Upper lobe of right lung (tissue), 1 donor: ENCODE results near the gene HLA-DQB1. TPM values are rescaled to one million over a fixed set of nuclear protein-coding genes. Genes with fewer than 3 reads are reported as not detected.

Experiments
- ATAC-seq: fragments of 200-7000 bp; cut with Tn5 transposase; one replicate; pipeline ENCODE4 v1.9.1; 2020; ENCODE audit warnings: mild to moderate bottlenecking, moderate library complexity
- DNase-seq: peaks from one replicate; pipeline ENCODE4 v3.0.0-alpha.2; 2020
- H3K27ac ChIP-seq: fragments of 200-600 bp; one replicate; pipeline ENCODE4 v1.8.0; 2022
- H3K27me3 ChIP-seq: fragments of 200-600 bp; one replicate; pipeline ENCODE4 v1.8.0; 2022; ENCODE audit warnings: mild to moderate bottlenecking
- H3K36me3 ChIP-seq: fragments of 200-600 bp; one replicate; pipeline ENCODE4 v1.8.0; 2022
- H3K4me1 ChIP-seq: fragments of 200-600 bp; one replicate; pipeline ENCODE4 v1.8.0; 2022
- H3K4me3 ChIP-seq: fragments of 200-600 bp; one replicate; pipeline ENCODE4 v1.8.0; 2022; ENCODE audit warnings: mild to moderate bottlenecking
- H3K9me3 ChIP-seq: fragments of 200-600 bp; one replicate; pipeline ENCODE4 v1.8.0; 2022
- intact Hi-C: fragments of 100-400 bp; cut with DNase I; formaldehyde crosslinking; loops from one replicate; pipeline ENCODE4 v1.11.0; 2022
- total RNA-seq: library from RNA; stranded (reverse); fragmentation: NEBNext Ultra II Directional; extraction: Animal tissue kit (Norgen Biotek cat#: 25700); gene quantifications from one replicate; pipeline ENCODE4 v1.2.1, GENCODE V29; 2021
- TF ChIP-seq, protein P1 (sequence below): fragments of 200-600 bp; IDR thresholded peaks from one replicate; pipeline ENCODE4 v1.8.0; 2022; ENCODE audit warnings: antibody characterized with exemption
- donor health status: DM: no; HTN: yes; CAD: no; lungs with severe emphysema.

The HLA-DQB1 gene
- total RNA-seq, 1 donor from 2014 or later, result 94.9 TPM

DNA sequence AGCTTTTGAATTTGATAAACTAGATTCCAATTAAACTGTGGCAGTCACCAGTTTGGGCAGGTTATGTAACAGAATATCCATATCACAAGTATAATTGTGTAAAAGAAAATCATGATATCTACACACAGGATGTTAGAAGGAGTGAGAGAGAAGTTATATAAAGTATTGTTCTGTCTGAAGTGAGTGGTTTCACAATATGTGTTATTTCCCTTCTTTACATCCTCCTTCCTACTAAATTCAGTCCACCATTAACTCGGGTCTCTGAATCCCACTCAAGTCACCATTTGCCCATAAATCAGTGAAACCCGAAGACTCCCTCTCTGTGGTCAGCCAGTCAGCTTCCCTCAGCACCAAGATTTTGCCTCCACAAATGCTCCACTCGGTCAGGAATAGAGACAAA is 796 bp downstream of the HLA-DQB1 start:
- no peak for DNase-seq
- Histone ChIP-seq H3K4me1 (no peaks in the 10 kb centered on the region), H3K9me3 (no peaks in the 10 kb centered on the region), H3K36me3 (no peaks in the 10 kb centered on the region), H3K4me3 (no peak overlapping the region), H3K27me3 (no peaks in the 10 kb centered on the region), H3K27ac (no peak overlapping the region)
- ATAC-seq, result no peak
- intact Hi-C loops, result loop anchor here (10.0 kb wide), 1 partner anchor 99 kb away; the partner anchor contains the start of gene HLA-DQB2
- TF ChIP-seq, protein P1, sequence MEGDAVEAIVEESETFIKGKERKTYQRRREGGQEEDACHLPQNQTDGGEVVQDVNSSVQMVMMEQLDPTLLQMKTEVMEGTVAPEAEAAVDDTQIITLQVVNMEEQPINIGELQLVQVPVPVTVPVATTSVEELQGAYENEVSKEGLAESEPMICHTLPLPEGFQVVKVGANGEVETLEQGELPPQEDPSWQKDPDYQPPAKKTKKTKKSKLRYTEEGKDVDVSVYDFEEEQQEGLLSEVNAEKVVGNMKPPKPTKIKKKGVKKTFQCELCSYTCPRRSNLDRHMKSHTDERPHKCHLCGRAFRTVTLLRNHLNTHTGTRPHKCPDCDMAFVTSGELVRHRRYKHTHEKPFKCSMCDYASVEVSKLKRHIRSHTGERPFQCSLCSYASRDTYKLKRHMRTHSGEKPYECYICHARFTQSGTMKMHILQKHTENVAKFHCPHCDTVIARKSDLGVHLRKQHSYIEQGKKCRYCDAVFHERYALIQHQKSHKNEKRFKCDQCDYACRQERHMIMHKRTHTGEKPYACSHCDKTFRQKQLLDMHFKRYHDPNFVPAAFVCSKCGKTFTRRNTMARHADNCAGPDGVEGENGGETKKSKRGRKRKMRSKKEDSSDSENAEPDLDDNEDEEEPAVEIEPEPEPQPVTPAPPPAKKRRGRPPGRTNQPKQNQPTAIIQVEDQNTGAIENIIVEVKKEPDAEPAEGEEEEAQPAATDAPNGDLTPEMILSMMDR, result no peak

DNA sequence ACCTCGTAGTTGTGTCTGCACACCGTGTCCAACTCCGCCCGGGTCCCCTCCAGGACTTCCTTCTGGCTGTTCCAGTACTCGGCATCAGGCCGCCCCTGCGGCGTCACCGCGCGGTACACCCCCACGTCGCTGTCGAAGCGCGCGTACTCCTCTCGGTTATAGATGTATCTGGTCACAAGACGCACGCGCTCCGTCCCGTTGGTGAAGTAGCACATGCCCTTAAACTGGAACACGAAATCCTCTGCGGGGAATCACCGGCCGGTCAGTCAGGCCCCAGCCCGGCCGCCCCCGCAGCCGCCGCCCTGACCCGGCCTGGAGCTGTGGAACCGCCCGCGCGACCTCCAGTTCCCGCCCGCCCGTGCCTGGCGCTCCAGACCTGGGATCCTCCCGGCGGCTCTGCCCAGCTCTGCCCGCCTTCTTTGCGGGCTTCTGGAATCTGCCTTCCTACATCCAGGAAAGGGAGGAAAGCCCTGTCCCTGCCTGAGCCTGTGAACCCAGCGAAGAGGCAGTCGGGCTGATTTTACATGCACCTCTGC is 1.6 kb downstream of the HLA-DQB1 start:
- Histone ChIP-seq H3K27ac (no peak overlapping the region), H3K36me3 (no peaks in the 10 kb centered on the region), H3K9me3 (no peaks in the 10 kb centered on the region), H3K4me1 (no peaks in the 10 kb centered on the region), H3K4me3 (no peak overlapping the region), H3K27me3 (no peaks in the 10 kb centered on the region)
- TF ChIP-seq, protein P1, result no peak
- intact Hi-C loops, result loop anchor here (10.0 kb wide), 1 partner anchor 100 kb away; the partner anchor contains the start of gene HLA-DQB2
- DNase-seq (peak; percentile 83), ATAC-seq (peak; percentile 81)

DNA sequence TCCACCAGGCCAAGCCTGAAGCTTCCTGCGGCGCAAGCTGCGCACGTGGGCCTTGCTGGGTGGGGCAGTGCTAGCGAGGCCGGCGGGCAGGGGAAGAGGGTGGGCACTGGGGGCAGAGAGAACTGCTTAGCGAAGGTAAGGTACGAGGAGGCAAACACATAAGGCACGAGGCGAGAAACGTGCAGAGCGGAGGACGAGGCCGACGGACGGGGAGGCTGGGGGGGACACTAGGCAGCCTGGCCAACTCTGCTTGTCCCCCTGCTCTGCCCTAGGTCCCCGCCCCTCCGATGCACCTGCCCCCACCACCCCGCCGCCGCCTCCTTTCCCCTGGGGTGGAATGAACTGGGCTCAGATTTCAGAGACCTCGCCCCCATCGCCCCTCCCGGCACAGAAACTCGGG is 2.1 kb downstream of the HLA-DQB1 start:
- Histone ChIP-seq H3K36me3 (no peaks in the 10 kb centered on the region), H3K4me1 (no peaks in the 10 kb centered on the region), H3K27me3 (no peaks in the 10 kb centered on the region), H3K27ac (no peak overlapping the region), H3K9me3 (no peaks in the 10 kb centered on the region), H3K4me3 (no peak overlapping the region)
- DNase-seq (no peak), ATAC-seq (no peak)
- intact Hi-C loops, result loop anchor here (10.0 kb wide), 1 partner anchor 100 kb away; the partner anchor contains the start of gene HLA-DQB2
- TF ChIP-seq, protein P1, result no peak

DNA sequence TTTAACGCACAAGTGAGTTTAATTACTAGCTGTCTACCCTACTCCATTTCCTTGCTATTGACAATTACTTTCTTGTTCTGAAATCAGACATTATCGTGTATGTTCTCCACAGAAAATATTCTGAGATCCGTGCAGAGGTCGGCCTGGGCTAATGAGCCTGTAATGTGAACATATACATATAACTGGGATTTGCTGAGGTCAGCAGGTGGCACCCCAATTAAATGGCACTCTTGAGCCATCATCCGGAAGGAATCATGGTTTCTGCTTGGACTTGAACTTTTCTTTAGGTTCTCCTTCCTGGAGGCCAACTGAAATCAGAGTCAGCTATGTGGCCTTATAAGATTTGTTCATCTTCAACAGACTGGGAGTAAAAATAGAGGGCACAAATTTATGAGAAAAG is 3.6 kb downstream of the HLA-DQB1 start:
- Histone ChIP-seq H3K9me3 (no peaks in the 10 kb centered on the region), H3K4me1 (no peaks in the 10 kb centered on the region), H3K27ac (no peak overlapping the region), H3K4me3 (no peak overlapping the region), H3K36me3 (no peaks in the 10 kb centered on the region), H3K27me3 (no peaks in the 10 kb centered on the region)
- DNase-seq (no peak), ATAC-seq (no peak)
- intact Hi-C loops, result loop anchor here (10.0 kb wide), 1 partner anchor 102 kb away; the partner anchor contains the start of gene HLA-DQB2
- TF ChIP-seq, protein P1, result no peak

DNA sequence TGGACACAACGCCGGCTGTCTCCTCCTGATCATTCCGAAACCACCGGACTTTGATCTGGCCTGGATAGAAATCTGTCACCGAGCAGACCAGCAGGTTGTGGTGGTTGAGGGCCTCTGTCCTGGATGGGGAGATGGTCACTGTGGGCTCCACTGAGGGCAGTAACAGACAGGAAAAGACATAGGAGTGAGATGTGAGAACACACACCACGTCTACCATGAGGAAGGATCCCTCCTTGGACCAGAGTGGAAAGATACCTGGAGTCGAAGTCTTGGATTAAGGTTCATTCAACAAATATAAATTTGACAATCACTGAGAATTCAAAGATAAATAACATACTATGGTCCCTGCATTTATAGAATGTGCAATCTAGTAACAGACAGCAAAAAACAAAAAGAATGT is 4.4 kb downstream of the HLA-DQB1 start:
- Histone ChIP-seq H3K36me3 (no peaks in the 10 kb centered on the region), H3K27me3 (no peaks in the 10 kb centered on the region), H3K9me3 (no peaks in the 10 kb centered on the region), H3K4me3 (no peak overlapping the region), H3K27ac (no peak overlapping the region), H3K4me1 (no peaks in the 10 kb centered on the region)
- intact Hi-C loops, result loop anchor here (10.0 kb wide), 1 partner anchor 103 kb away; the partner anchor contains the start of gene HLA-DQB2
- TF ChIP-seq, protein P1, result no peak
- no peak for ATAC-seq
- DNase-seq, result no peak
